ENCODE measurements around the gene GNA15.
"Not testable (repeated sequence)": the region's sequence is repeated elsewhere in the genome, so short reads cannot be mapped to it uniquely, and the experiment has no call there.

The GNA15 gene

GRCh38 chr19:3150739-3151329 is 15.0 kb downstream of the GNA15 start:
- no peak for DNase-seq

GRCh38 chr19:3151563-3152418 is 16.0 kb downstream of the GNA15 start:
- no peak for DNase-seq

- no peak for DNase-seq
Measured at GRCh38 chr19:3152419-3152780, 16.6 kb downstream of the GNA15 start.

GRCh38 chr19:3153286-3154230 is 17.7 kb downstream of the GNA15 start:
- DNase-seq = no peak

- DNase-seq = not testable (repeated sequence)
Measured at GRCh38 chr19:3154447-3154846, 18.6 kb downstream of the GNA15 start.

GRCh38 chr19:3154957-3155736 is 19.3 kb downstream of the GNA15 start:
- DNase-seq = peak; percentile 94

GRCh38 chr19:3157096-3157845 is 21.4 kb downstream of the GNA15 start:
- no peak for DNase-seq

- DNase-seq = no peak
Measured at GRCh38 chr19:3159565-3159964, 23.7 kb downstream of the GNA15 start.

- no peak for DNase-seq
Measured at GRCh38 chr19:3160219-3160618, 24.4 kb downstream of the GNA15 start.

- DNase-seq = no peak
Measured at GRCh38 chr19:3161453-3161852, 25.6 kb downstream of the GNA15 start.

GRCh38 chr19:3162418-3163229 is 26.8 kb downstream of the GNA15 start:
- no peak for DNase-seq

GRCh38 chr19:3163230-3163886 is 27.5 kb downstream of the GNA15 start:
- peak; percentile 79 for DNase-seq

GRCh38 chr19:3163943-3164342 is 28.1 kb downstream of the GNA15 start:
- DNase-seq = no peak

- DNase-seq = no peak
Measured at GRCh38 chr19:3167533-3168272, 31.9 kb downstream of the GNA15 start.

GRCh38 chr19:3171894-3172672 is 36.2 kb downstream of the GNA15 start:
- DNase-seq = no peak

- DNase-seq = not testable (repeated sequence)
Measured at GRCh38 chr19:3172673-3173000, 36.8 kb downstream of the GNA15 start.

- DNase-seq = peak; percentile 65
Measured at GRCh38 chr19:3175781-3176714, 40.2 kb downstream of the GNA15 start.

All from activated CD4-positive, alpha-beta T cell treated with anti-CD3 and anti-CD28 coated beads, Interleukin-2, amount 50 U/mL, for 16 hours (primary cell).